Omental fat pad (tissue), 4 donors: ENCODE results near the gene SCAPER. TPM values are rescaled to one million over a fixed set of nuclear protein-coding genes. Genes with fewer than 3 reads are reported as not detected.
"Not testable (repeated sequence)": the region's sequence is repeated elsewhere in the genome, so short reads cannot be mapped to it uniquely, and the experiment has no call there.

Source experiments
- ATAC-seq: fragments of 150-250 bp; one replicate; pipeline ENCODE4 v1.9.1; 2016; ENCODE audit warnings: mild to moderate bottlenecking, moderate library complexity; ENCODE audit not compliant: low FRiP score
- DNase-seq: peaks from one replicate; pipeline ENCODE4 v3.0.0-alpha.2; 2019; ENCODE audit warnings: low spot score
- small RNA-seq: library from RNA; depleted of rRNA; stranded (forward); fragments of <200 nt; gene quantifications from one replicate; pipeline ENCODE3, GENCODE V24; 2016
- total RNA-seq, 4 donors: library from RNA; depleted of rRNA; stranded (reverse); fragments of >200 nt; gene quantifications; one replicate each; pipeline ENCODE4 v1.1.0, GENCODE V29; 2016
- TF ChIP-seq, protein P1 (sequence below), 3 donors: fragments of 450-650 bp; IDR thresholded peaks; one replicate each; pipeline ENCODE4 v1.5.1; 2016 to 2017; ENCODE audit warnings: antibody characterized with exemption in 3 of 3, mild to moderate bottlenecking in 3 of 3, moderate library complexity in 2 of 3

Gene SCAPER
- total RNA-seq, 4 donors from 2014 or later, result 11.2 to 33.4 (median 22.6) TPM

GRCh38 chr15:76310475-76311099, 594.6 kb downstream of the SCAPER start:
- ATAC-seq (peak; percentile 47), DNase-seq (no peak)
- TF ChIP-seq, protein P1, sequence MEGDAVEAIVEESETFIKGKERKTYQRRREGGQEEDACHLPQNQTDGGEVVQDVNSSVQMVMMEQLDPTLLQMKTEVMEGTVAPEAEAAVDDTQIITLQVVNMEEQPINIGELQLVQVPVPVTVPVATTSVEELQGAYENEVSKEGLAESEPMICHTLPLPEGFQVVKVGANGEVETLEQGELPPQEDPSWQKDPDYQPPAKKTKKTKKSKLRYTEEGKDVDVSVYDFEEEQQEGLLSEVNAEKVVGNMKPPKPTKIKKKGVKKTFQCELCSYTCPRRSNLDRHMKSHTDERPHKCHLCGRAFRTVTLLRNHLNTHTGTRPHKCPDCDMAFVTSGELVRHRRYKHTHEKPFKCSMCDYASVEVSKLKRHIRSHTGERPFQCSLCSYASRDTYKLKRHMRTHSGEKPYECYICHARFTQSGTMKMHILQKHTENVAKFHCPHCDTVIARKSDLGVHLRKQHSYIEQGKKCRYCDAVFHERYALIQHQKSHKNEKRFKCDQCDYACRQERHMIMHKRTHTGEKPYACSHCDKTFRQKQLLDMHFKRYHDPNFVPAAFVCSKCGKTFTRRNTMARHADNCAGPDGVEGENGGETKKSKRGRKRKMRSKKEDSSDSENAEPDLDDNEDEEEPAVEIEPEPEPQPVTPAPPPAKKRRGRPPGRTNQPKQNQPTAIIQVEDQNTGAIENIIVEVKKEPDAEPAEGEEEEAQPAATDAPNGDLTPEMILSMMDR (IDR thresholded peaks at IDR 0.05), result no peak

GRCh38 chr15:76309601-76310330, 595.4 kb downstream of the SCAPER start:
- no peak for ATAC-seq
- TF ChIP-seq, protein P1 (IDR thresholded peaks at IDR 0.05), result no peak
- no peak for DNase-seq

GRCh38 chr15:76303909-76304308, 601.2 kb downstream of the SCAPER start:
- TF ChIP-seq, protein P1 (IDR thresholded peaks at IDR 0.05), result no peak

DNA sequence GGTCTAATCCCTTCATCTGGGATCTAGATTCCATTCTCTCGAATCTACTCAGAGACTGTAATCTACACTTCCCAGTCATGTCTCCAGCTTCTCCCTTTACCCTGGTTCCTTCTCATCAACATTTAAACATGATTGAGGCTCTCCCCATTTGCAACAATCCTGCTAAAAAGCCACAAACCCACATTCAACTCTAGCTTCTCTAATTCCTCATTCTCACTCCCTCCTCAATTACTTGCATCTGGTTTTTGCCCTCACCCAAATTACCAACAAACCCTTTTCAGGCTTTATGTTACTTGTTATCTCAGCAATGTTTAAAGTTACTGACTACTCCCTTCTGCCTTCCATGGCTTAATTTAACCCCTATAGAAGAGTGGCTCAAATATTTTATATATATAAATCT, 605.4 kb downstream of the SCAPER start:
- TF ChIP-seq, protein P1 (IDR thresholded peaks at IDR 0.05), result no peak
- DNase-seq (no peak), ATAC-seq (no peak)

More at GRCh38 chr15:76303909-76304308, 601.2 kb downstream of the SCAPER start:
- DNase-seq (no peak), ATAC-seq (no peak)

- ATAC-seq (no peak), DNase-seq (no peak)
- TF ChIP-seq, protein P1 (IDR thresholded peaks at IDR 0.05), result no peak
Measured at GRCh38 chr15:76298986-76299385, 606.2 kb downstream of the SCAPER start.

DNA sequence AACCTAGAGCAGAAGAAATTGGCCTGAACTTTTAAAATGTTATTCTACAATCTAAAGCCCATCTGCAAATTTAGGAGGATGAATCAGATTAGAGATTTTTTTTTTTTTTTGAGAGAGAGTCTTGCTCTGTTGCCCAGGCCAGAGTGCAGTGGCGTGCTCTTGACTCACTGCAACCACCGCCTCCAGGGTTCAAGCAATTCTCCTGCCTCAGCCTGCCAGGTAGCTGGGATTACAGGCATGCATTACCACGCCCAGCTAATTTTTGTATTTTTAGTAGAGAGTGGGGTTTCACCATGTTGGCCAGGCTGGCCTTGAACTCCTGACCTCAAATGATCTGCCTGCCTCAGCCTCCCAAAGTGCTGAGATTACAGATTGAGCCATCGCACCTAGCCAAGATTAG, 607.2 kb downstream of the SCAPER start:
- DNase-seq, ATAC-seq: not testable (repeated sequence)

Small RNA genes lying within 50 kb of the gene (small RNA-seq; reads per million reads assigned to genes)
- gene AC090751.1, result not detected
- not detected for gene MIR3713

Other genes with a start within 250 kb of the SCAPER start
- gene RCN2, start 26.4 kb upstream of the SCAPER start, total RNA-seq, result 10 to 100 TPM; 26.0 to 43.0 (median 33.0) TPM
- 10 to 100 TPM in 3 of 4 donors, 1 to 10 TPM in 1; 6.3 to 38.5 (median 15.1) TPM for gene PSTPIP1, start 89.8 kb upstream of the SCAPER start, total RNA-seq
- 1,000 to 10,000 TPM in 2 of 4 donors, 100 to 1,000 TPM in 2; 218 to 1,125 (median 697) TPM for gene TSPAN3, start 165.8 kb upstream of the SCAPER start, total RNA-seq